ENCODE measurements around the gene GAS2L2. TPM values are rescaled to one million over a fixed set of nuclear protein-coding genes. Genes with fewer than 3 reads are reported as not detected.

The GAS2L2 gene
- total and polyA plus RNA-seq, 7 donors = 0.06 TPM; not detected in 6

DNA sequence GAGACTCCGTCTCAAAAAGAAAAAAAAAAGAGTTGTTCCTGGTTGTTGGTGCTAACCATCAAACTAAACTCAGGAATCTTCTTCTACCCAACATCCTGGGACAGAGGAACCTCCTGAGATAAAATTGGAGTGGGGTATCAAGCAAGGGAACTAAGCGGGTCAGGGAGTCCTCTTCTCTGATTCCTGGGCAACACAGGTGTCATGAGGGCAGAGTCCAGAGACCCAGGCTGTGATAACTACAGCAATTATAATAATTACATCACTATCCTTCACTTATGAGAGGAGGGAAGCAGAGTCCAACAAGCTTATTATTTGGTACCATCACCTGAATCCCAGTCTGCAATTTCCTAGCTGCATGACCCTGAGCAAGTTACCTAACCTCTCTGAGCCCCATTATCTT, 15.8 kb upstream of the GAS2L2 start:
- DNase-seq = no peak
- H3K4me1 ChIP-seq = peaks cover 0 to 52% (median 31%) of the 10 kb centered on the region in 4 donors
- H3K27me3 ChIP-seq = no peaks in the 10 kb centered on the region
- WGBS, 2 donors = 64 to 91% methylated on average over 2 of the region's 2 CpGs
- no peak overlapping the region for H3K4me3 ChIP-seq
- no peak for TF ChIP-seq POLR2A (IDR thresholded peaks at IDR 0.05)
- TF ChIP-seq, protein P1, sequence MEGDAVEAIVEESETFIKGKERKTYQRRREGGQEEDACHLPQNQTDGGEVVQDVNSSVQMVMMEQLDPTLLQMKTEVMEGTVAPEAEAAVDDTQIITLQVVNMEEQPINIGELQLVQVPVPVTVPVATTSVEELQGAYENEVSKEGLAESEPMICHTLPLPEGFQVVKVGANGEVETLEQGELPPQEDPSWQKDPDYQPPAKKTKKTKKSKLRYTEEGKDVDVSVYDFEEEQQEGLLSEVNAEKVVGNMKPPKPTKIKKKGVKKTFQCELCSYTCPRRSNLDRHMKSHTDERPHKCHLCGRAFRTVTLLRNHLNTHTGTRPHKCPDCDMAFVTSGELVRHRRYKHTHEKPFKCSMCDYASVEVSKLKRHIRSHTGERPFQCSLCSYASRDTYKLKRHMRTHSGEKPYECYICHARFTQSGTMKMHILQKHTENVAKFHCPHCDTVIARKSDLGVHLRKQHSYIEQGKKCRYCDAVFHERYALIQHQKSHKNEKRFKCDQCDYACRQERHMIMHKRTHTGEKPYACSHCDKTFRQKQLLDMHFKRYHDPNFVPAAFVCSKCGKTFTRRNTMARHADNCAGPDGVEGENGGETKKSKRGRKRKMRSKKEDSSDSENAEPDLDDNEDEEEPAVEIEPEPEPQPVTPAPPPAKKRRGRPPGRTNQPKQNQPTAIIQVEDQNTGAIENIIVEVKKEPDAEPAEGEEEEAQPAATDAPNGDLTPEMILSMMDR (IDR thresholded peaks at IDR 0.05) = no peak
- no peak for TF ChIP-seq EP300 (IDR thresholded peaks at IDR 0.05)
- TF ChIP-seq POLR2AphosphoS5 (IDR thresholded peaks at IDR 0.05) = no peak
- no peaks in the 10 kb centered on the region for H3K36me3 ChIP-seq
- no peaks in the 10 kb centered on the region for H3K9me3 ChIP-seq
- intact Hi-C loops (cut with DNase I) = no loop called here
- no peak overlapping the region for H3K27ac ChIP-seq

DNA sequence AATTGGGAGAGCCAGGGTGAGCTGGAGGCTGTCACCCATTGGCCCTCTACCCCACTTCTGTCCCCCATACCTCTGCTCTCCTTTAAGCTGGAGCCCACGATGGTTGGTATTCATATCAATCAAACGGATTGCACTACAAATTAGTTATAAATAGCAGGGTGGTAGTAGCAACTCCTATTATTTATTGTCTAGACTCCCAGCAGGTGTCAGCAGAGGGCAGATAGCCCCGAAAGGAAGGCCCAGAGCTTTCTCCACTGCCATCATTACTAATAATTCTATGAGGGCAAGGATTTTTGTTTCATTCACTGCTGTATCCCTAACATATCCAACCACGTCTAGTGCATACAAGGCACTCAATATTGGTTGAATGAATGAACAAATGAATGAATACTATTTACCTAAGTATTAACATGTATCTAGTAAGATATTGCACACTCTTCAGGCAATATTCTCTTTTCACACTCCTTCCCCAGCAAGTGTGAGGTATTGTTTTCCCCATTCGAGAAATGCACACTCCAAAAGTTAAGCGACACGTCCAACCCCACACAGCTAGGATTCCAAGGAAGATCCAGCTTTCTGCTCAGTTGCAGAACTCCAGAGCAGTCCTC, 14.0 kb upstream of the GAS2L2 start:
- WGBS, 2 donors = 50 to 59% methylated on average over 7 of the region's 7 CpGs
- intact Hi-C loops (cut with DNase I) = no loop called here
- DNase-seq = no peak
- H3K27me3 ChIP-seq = no peaks in the 10 kb centered on the region
- H3K9me3 ChIP-seq = no peaks in the 10 kb centered on the region
- H3K36me3 ChIP-seq = no peaks in the 10 kb centered on the region
- peaks cover 0 to 39% (median 24%) of the 10 kb centered on the region in 4 donors for H3K4me1 ChIP-seq
- no peak overlapping the region for H3K4me3 ChIP-seq
- no peak overlapping the region for H3K27ac ChIP-seq
- no peak for TF ChIP-seq POLR2AphosphoS5 (IDR thresholded peaks at IDR 0.05)
- TF ChIP-seq, protein P1 (IDR thresholded peaks at IDR 0.05) = peak; percentile 34 to 62 (median 50)

DNA sequence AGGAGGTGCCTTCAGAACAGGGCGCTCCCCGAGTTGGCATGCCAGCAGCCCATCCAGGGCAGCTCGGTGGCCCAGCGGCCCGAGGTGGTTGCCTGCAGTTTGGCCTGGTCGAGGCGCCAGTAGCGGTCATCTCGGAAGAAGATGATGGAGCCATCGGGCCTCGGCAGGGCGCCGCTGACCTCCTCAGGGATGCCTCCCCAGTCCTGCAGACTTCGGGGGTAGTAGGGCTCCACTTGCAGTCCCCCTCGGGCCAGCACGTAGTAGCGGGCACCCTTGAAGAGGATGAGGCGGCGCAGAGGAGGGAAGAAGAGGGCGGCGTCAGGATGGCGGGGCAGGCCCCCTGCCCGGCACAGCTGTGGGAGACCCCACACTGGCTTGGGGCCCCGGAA, 13.4 kb upstream of the GAS2L2 start:
- Histone ChIP-seq H3K27ac (no peak overlapping the region), H3K4me1 (peaks cover 0 to 39% (median 24%) of the 10 kb centered on the region in 4 donors), H3K27me3 (no peaks in the 10 kb centered on the region), H3K4me3 (no peak overlapping the region), H3K36me3 (no peaks in the 10 kb centered on the region), H3K9me3 (no peaks in the 10 kb centered on the region)
- intact Hi-C loops (cut with DNase I) = no loop called here
- WGBS, 2 donors = 94 to 95% methylated on average over 24 of the region's 24 CpGs
- no peak for DNase-seq
- TF ChIP-seq, protein P1 (IDR thresholded peaks at IDR 0.05) = no peak
- TF ChIP-seq POLR2AphosphoS5 (IDR thresholded peaks at IDR 0.05) = no peak

DNA sequence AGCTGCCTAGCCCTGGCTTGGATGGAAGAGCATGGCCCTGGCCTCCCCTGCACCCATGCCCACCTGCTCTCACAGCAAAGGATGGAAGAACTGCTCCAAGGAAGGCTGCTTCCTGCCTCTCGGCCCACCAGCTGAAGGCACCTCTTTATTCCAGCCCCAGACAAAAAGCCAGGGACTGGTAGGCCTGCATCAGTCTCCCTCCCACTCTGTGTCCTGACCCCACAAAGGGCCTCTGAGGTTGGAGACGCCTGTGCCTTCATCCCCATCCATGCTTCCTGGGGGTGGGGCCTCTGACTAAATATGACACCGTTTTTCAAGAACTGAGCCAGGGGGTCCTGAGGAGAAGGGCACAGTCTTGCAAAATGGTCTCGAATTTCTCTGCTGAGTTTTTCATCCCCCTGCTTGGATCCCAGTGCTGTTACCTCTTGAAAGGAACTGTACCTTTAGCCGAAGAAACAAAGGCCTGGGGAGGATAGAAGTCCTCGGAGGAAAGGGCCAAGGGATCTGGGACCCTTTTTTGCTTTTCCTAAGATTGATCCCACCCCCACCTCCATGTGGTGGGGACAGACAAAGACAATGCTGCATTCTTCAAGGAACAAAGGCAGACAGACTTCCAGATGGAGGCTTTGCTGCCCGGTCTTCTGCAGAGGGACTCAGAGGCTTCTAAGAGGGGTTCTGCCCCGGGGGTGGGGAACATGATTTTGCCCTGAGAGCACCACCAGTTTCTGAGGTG, 12.9 kb upstream of the GAS2L2 start:
- H3K4me3 ChIP-seq = no peak overlapping the region
- intact Hi-C loops (cut with DNase I) = no loop called here
- 82 to 86% methylated on average over 8 of the region's 8 CpGs for WGBS, 2 donors
- H3K4me1 ChIP-seq = peaks cover 0 to 39% (median 24%) of the 10 kb centered on the region in 4 donors
- no peaks in the 10 kb centered on the region for H3K36me3 ChIP-seq
- H3K27me3 ChIP-seq = no peaks in the 10 kb centered on the region
- H3K27ac ChIP-seq = peak overlapping the region in 1 of 4 donors; percentile 77
- no peak for DNase-seq
- H3K9me3 ChIP-seq = no peaks in the 10 kb centered on the region
- no peak for TF ChIP-seq POLR2A (IDR thresholded peaks at IDR 0.05)

DNA sequence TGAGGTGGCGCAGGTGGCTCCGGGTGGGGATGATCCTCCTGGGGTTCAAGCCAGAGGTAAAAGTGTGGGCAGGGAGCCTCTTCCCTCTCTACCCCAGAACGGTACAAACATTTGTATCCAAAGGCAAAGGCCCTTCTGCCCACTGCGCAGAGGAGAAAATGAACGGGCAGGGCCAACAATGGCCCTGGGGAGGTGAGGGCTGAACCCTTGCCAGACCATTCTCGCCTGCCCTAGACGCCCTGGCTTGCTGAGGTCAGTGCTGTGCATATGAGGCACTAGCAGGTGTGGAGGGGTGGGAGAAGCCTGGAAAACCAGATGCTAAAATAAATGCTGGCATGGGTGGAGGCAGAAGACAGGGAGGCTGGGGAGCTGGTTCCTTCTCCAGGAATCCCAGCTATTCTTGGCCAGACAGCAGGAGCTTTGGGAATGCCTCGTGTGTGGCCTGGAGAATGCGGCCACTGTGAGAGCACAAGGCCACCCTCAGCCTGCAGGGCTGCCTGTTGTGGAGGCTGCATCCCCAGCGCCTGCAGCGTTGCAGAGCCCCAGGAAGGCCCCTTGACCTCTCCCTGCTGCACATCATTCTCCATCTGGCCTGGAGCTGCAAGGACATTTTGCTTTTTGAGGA, 12.2 kb upstream of the GAS2L2 start:
- no peak overlapping the region for H3K4me3 ChIP-seq
- no peaks in the 10 kb centered on the region for H3K27me3 ChIP-seq
- peak overlapping the region in 2 of 4 donors; percentile 68 to 77 for H3K27ac ChIP-seq
- DNase-seq = no peak
- TF ChIP-seq POLR2A (IDR thresholded peaks at IDR 0.05) (no peak), POLR2AphosphoS5 (IDR thresholded peaks at IDR 0.05) (no peak), EP300 (IDR thresholded peaks at IDR 0.05) (no peak)
- TF ChIP-seq, protein P1 (IDR thresholded peaks at IDR 0.05) = no peak
- H3K9me3 ChIP-seq = no peaks in the 10 kb centered on the region
- WGBS, 2 donors = 62 to 78% methylated on average over 11 of the region's 11 CpGs
- H3K4me1 ChIP-seq = peaks cover 0 to 39% (median 24%) of the 10 kb centered on the region in 4 donors
- intact Hi-C loops (cut with DNase I) = no loop called here
- no peaks in the 10 kb centered on the region for H3K36me3 ChIP-seq

All from sigmoid colon (tissue), 7 donors.